ENCODE data around the gene MS4A6E. TPM values are rescaled to one million over a fixed set of nuclear protein-coding genes. Genes with fewer than 3 reads are reported as not detected.
"Not testable (repeated sequence)": the region's sequence is repeated elsewhere in the genome, so short reads cannot be mapped to it uniquely, and the experiment has no call there.

MS4A6E gene
- not detected for total RNA-seq
- not detected for polyA plus RNA-seq (ENCODE audit: insufficient read length in 2 of 2)
- long read RNA-seq, donor 1: 0 reads
- long read RNA-seq, donor 2: 0 reads
- long read RNA-seq, donor 3: 0 reads
- long read RNA-seq, donor 4: 0 reads

GRCh38 chr11:60326955-60327354 lies at the start of gene MS4A6E:
MS4A6E (plus strand) TSS chr11:60327255; CDS start chr11:60334896, 7,641 bp downstream.
- no peak within 1 kb of the TSS for H3K4me3 ChIP-seq (ENCODE audit: low read depth, low read length)
- no peak for DNase-seq (ENCODE audit: low read depth in 4 of 6, low spot score in 6 of 6)
- 100% methylated on average over 1 of the region's 1 CpG for WGBS (ENCODE audit: insufficient coverage)
- H3K27ac ChIP-seq (ENCODE audit: low read depth, low read length): no peak within 1 kb of the TSS
- no peaks in the 10 kb centered on the region for H3K4me1 ChIP-seq (ENCODE audit: control insufficient read depth, insufficient read depth, low read length)
- no peaks in the 10 kb centered on the region for H3K36me3 ChIP-seq (ENCODE audit: control insufficient read depth, insufficient read depth, low read length)
- no peaks in the 10 kb centered on the region for H3K27me3 ChIP-seq (ENCODE audit: control insufficient read depth, insufficient read depth, low read length)
- no peaks in the 10 kb centered on the region for H3K9me3 ChIP-seq (ENCODE audit: control insufficient read depth, insufficient read depth, low read length)

- no peaks in the 10 kb centered on the region for H3K9me3 ChIP-seq (ENCODE audit: control insufficient read depth, insufficient read depth, low read length)
- H3K36me3 ChIP-seq (ENCODE audit: control insufficient read depth, insufficient read depth, low read length): no peaks in the 10 kb centered on the region
- H3K4me3 ChIP-seq (ENCODE audit: low read depth, low read length): no peak within 1 kb of the TSS
- 85% methylated on average over 3 of the region's 3 CpGs for WGBS (ENCODE audit: insufficient coverage)
- H3K27me3 ChIP-seq (ENCODE audit: control insufficient read depth, insufficient read depth, low read length): no peaks in the 10 kb centered on the region
- H3K4me1 ChIP-seq (ENCODE audit: control insufficient read depth, insufficient read depth, low read length): no peaks in the 10 kb centered on the region
- DNase-seq (ENCODE audit: low read depth in 4 of 6, low spot score in 6 of 6): no peak
- H3K27ac ChIP-seq (ENCODE audit: low read depth, low read length): no peak within 1 kb of the TSS
These were observed 46.6 kb upstream of the MS4A6E start, which contains the start of gene MS4A4A for GRCh38 chr11:60280412-60280811. MS4A4A (plus strand) TSS chr11:60280666; CDS start chr11:60280676, 10 bp downstream.

GRCh38 chr11:60281485-60281884 lies 45.6 kb upstream of the MS4A6E start:
- H3K27ac ChIP-seq (ENCODE audit: low read depth, low read length): no peak overlapping the region
- H3K4me3 ChIP-seq (ENCODE audit: low read depth, low read length): no peak overlapping the region
- 79% methylated on average over 1 of the region's 2 CpGs for WGBS (ENCODE audit: insufficient coverage)

GRCh38 chr11:60282286-60282685 lies 44.8 kb upstream of the MS4A6E start:
- 86% methylated on average over 1 of the region's 2 CpGs for WGBS (ENCODE audit: insufficient coverage)
- Histone ChIP-seq H3K9me3 (ENCODE audit: control insufficient read depth, insufficient read depth, low read length) (no peaks in the 10 kb centered on the region), H3K4me1 (ENCODE audit: control insufficient read depth, insufficient read depth, low read length) (no peaks in the 10 kb centered on the region), H3K27ac (ENCODE audit: low read depth, low read length) (no peak overlapping the region), H3K36me3 (ENCODE audit: control insufficient read depth, insufficient read depth, low read length) (no peaks in the 10 kb centered on the region), H3K4me3 (ENCODE audit: low read depth, low read length) (no peak overlapping the region), H3K27me3 (ENCODE audit: control insufficient read depth, insufficient read depth, low read length) (no peaks in the 10 kb centered on the region)
- DNase-seq (ENCODE audit: low read depth in 4 of 6, low spot score in 6 of 6): no peak

More at GRCh38 chr11:60281485-60281884, 45.6 kb upstream of the MS4A6E start:
- Histone ChIP-seq H3K27me3 (ENCODE audit: control insufficient read depth, insufficient read depth, low read length) (no peaks in the 10 kb centered on the region), H3K4me1 (ENCODE audit: control insufficient read depth, insufficient read depth, low read length) (no peaks in the 10 kb centered on the region), H3K9me3 (ENCODE audit: control insufficient read depth, insufficient read depth, low read length) (no peaks in the 10 kb centered on the region), H3K36me3 (ENCODE audit: control insufficient read depth, insufficient read depth, low read length) (no peaks in the 10 kb centered on the region)
- DNase-seq (ENCODE audit: low read depth in 4 of 6, low spot score in 6 of 6): no peak

- WGBS (ENCODE audit: insufficient coverage): 18% methylated on average over 4 of the region's 7 CpGs
- not testable (repeated sequence) for DNase-seq (ENCODE audit: low read depth in 4 of 6, low spot score in 6 of 6); H3K4me3 ChIP-seq (ENCODE audit: low read depth, low read length); H3K27ac ChIP-seq (ENCODE audit: low read depth, low read length); H3K27me3 ChIP-seq (ENCODE audit: control insufficient read depth, insufficient read depth, low read length); H3K36me3 ChIP-seq (ENCODE audit: control insufficient read depth, insufficient read depth, low read length); H3K9me3 ChIP-seq (ENCODE audit: control insufficient read depth, insufficient read depth, low read length); H3K4me1 ChIP-seq (ENCODE audit: control insufficient read depth, insufficient read depth, low read length)
These were observed 41.5 kb upstream of the MS4A6E start for GRCh38 chr11:60285411-60286126.

GRCh38 chr11:60288531-60288930 lies 38.5 kb upstream of the MS4A6E start:
- 78% methylated on average over 1 of the region's 1 CpG for WGBS (ENCODE audit: insufficient coverage)
- Histone ChIP-seq H3K9me3 (ENCODE audit: control insufficient read depth, insufficient read depth, low read length) (peaks cover 3% of the 10 kb centered on the region), H3K36me3 (ENCODE audit: control insufficient read depth, insufficient read depth, low read length) (no peaks in the 10 kb centered on the region), H3K27me3 (ENCODE audit: control insufficient read depth, insufficient read depth, low read length) (no peaks in the 10 kb centered on the region), H3K4me1 (ENCODE audit: control insufficient read depth, insufficient read depth, low read length) (no peaks in the 10 kb centered on the region), H3K27ac (ENCODE audit: low read depth, low read length) (no peak overlapping the region), H3K4me3 (ENCODE audit: low read depth, low read length) (no peak overlapping the region)
- no peak for DNase-seq (ENCODE audit: low read depth in 4 of 6, low spot score in 6 of 6)

GRCh38 chr11:60292145-60292544 lies 34.9 kb upstream of the MS4A6E start:
- H3K27me3 ChIP-seq (ENCODE audit: control insufficient read depth, insufficient read depth, low read length): no peaks in the 10 kb centered on the region
- DNase-seq (ENCODE audit: low read depth in 4 of 6, low spot score in 6 of 6): no peak
- H3K36me3 ChIP-seq (ENCODE audit: control insufficient read depth, insufficient read depth, low read length): no peaks in the 10 kb centered on the region
- H3K9me3 ChIP-seq (ENCODE audit: control insufficient read depth, insufficient read depth, low read length): peaks cover 3% of the 10 kb centered on the region
- H3K27ac ChIP-seq (ENCODE audit: low read depth, low read length): no peak overlapping the region
- no CpG with 5 or more reads among the region's 2 CpGs for WGBS (ENCODE audit: insufficient coverage)
- H3K4me1 ChIP-seq (ENCODE audit: control insufficient read depth, insufficient read depth, low read length): no peaks in the 10 kb centered on the region
- H3K4me3 ChIP-seq (ENCODE audit: low read depth, low read length): no peak overlapping the region

- Histone ChIP-seq H3K4me3 (ENCODE audit: low read depth, low read length) (no peak overlapping the region), H3K36me3 (ENCODE audit: control insufficient read depth, insufficient read depth, low read length) (no peaks in the 10 kb centered on the region), H3K27me3 (ENCODE audit: control insufficient read depth, insufficient read depth, low read length) (no peaks in the 10 kb centered on the region), H3K9me3 (ENCODE audit: control insufficient read depth, insufficient read depth, low read length) (no peaks in the 10 kb centered on the region), H3K27ac (ENCODE audit: low read depth, low read length) (no peak overlapping the region), H3K4me1 (ENCODE audit: control insufficient read depth, insufficient read depth, low read length) (no peaks in the 10 kb centered on the region)
- DNase-seq (ENCODE audit: low read depth in 4 of 6, low spot score in 6 of 6): no peak
- WGBS (ENCODE audit: insufficient coverage): 86% methylated on average over 1 of the region's 3 CpGs
These were observed 25.9 kb upstream of the MS4A6E start for GRCh38 chr11:60301178-60301577.

- not testable (repeated sequence) for DNase-seq (ENCODE audit: low read depth in 4 of 6, low spot score in 6 of 6); H3K9me3 ChIP-seq (ENCODE audit: control insufficient read depth, insufficient read depth, low read length); H3K4me3 ChIP-seq (ENCODE audit: low read depth, low read length); H3K27ac ChIP-seq (ENCODE audit: low read depth, low read length); H3K36me3 ChIP-seq (ENCODE audit: control insufficient read depth, insufficient read depth, low read length); H3K4me1 ChIP-seq (ENCODE audit: control insufficient read depth, insufficient read depth, low read length); H3K27me3 ChIP-seq (ENCODE audit: control insufficient read depth, insufficient read depth, low read length)
- WGBS (ENCODE audit: insufficient coverage): no CpG with 5 or more reads among the region's 6 CpGs
These were observed 25.2 kb upstream of the MS4A6E start for GRCh38 chr11:60301884-60302283.

- Histone ChIP-seq H3K4me3 (ENCODE audit: low read depth, low read length) (no peak overlapping the region), H3K4me1 (ENCODE audit: control insufficient read depth, insufficient read depth, low read length) (no peaks in the 10 kb centered on the region)
- 89% methylated on average over 4 of the region's 5 CpGs for WGBS (ENCODE audit: insufficient coverage)
These were observed 23.4 kb upstream of the MS4A6E start for GRCh38 chr11:60303661-60304060.

More at GRCh38 chr11:60303661-60304060, 23.4 kb upstream of the MS4A6E start:
- Histone ChIP-seq H3K36me3 (ENCODE audit: control insufficient read depth, insufficient read depth, low read length) (no peaks in the 10 kb centered on the region), H3K9me3 (ENCODE audit: control insufficient read depth, insufficient read depth, low read length) (no peaks in the 10 kb centered on the region), H3K27me3 (ENCODE audit: control insufficient read depth, insufficient read depth, low read length) (no peaks in the 10 kb centered on the region), H3K27ac (ENCODE audit: low read depth, low read length) (no peak overlapping the region)
- DNase-seq (ENCODE audit: low read depth in 4 of 6, low spot score in 6 of 6): no peak
